ENCODE results near the gene ELMOD3.
"Not testable (repeated sequence)": the region's sequence is repeated elsewhere in the genome, so short reads cannot be mapped to it uniquely, and the experiment has no call there.

ELMOD3 gene

DNA sequence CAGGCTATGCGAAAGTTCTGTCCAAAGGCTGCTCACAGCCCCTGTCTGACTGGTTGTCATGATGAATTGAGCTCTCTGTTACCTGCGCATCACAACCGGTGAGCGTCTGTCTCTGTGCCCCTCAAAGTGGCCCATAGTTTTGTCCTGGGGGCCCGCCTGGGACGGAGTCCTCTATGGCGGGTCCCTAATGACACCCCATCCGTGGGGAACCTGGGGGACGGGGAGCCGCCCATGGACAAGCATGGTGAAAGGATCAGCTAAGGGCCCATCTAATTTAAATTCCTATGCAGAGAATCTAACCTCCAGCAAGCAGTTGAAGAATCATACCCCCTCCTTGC lies 473 bp downstream of the ELMOD3 start:
- H3K27ac ChIP-seq: peak overlapping the region; percentile 74; the same call in 1 of the 2 replicates
- TF ChIP-seq, protein P1, sequence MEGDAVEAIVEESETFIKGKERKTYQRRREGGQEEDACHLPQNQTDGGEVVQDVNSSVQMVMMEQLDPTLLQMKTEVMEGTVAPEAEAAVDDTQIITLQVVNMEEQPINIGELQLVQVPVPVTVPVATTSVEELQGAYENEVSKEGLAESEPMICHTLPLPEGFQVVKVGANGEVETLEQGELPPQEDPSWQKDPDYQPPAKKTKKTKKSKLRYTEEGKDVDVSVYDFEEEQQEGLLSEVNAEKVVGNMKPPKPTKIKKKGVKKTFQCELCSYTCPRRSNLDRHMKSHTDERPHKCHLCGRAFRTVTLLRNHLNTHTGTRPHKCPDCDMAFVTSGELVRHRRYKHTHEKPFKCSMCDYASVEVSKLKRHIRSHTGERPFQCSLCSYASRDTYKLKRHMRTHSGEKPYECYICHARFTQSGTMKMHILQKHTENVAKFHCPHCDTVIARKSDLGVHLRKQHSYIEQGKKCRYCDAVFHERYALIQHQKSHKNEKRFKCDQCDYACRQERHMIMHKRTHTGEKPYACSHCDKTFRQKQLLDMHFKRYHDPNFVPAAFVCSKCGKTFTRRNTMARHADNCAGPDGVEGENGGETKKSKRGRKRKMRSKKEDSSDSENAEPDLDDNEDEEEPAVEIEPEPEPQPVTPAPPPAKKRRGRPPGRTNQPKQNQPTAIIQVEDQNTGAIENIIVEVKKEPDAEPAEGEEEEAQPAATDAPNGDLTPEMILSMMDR (conservative IDR thresholded peaks at IDR 0.05): no peak

DNA sequence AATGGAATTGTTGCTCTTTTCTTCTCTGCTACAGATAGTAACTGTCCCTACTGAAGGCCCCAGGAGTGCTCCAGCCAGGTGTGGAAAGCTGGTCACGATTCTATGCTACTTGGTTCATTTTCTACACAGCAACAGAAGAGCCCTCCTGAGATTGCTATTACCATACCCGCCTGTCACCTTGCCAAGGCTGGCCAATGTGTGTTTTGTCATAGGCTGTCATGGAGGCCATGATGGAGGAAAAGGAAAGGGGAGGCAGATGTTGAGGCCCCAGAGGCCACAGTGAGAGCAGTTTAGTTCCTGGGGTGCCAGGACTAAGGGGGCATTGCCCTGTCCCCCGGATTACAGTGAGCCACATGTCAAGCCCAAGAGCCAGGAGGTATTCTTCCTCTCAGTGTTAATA lies 952 bp downstream of the ELMOD3 start:
- TF ChIP-seq, protein P1 (conservative IDR thresholded peaks at IDR 0.05): no peak
- H3K27ac ChIP-seq: peak overlapping the region; percentile 74; the same call in 1 of the 2 replicates

DNA sequence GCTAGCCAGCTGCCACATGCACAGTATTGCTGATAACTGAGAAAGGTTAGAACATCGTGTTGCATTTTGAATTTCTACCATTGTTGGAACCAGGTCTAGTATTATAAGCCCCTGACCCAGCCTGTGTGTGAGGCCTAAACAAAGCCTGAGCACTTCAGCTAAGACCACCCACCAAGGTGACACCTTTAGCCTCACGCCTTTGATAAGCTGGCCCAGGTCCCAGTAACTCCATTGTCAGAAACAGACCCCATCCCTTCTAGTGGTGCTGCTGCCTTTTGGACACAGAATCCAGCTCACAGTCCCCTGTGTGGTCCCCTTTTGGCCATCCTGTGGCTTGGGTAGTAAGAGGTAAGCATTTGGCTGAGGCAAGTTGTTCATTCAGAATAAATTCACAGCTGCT lies 1.6 kb downstream of the ELMOD3 start:
- TF ChIP-seq, protein P1 (conservative IDR thresholded peaks at IDR 0.05): no peak
- H3K27ac ChIP-seq: no peak overlapping the region

DNA sequence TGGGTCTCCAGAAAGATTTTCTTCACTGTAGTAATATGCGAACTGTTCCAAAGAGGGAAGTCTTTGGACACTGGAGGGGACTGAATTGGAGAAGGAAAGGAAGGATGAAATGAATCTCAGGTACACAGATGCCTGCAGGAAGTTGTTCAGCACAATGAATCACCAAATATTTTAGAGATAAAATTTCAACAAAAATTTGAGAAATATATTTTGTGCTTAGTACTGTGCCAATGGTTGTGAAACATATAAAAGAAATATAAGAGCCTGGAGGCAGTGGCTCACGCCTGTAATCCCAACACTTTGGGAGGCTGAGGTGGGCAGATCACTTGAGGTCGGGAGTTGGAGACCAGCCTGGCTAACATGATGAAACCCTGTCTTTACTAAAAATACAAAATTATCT lies 3.2 kb downstream of the ELMOD3 start:
- H3K27ac ChIP-seq: no peak overlapping the region
- TF ChIP-seq, protein P1 (conservative IDR thresholded peaks at IDR 0.05): no peak

DNA sequence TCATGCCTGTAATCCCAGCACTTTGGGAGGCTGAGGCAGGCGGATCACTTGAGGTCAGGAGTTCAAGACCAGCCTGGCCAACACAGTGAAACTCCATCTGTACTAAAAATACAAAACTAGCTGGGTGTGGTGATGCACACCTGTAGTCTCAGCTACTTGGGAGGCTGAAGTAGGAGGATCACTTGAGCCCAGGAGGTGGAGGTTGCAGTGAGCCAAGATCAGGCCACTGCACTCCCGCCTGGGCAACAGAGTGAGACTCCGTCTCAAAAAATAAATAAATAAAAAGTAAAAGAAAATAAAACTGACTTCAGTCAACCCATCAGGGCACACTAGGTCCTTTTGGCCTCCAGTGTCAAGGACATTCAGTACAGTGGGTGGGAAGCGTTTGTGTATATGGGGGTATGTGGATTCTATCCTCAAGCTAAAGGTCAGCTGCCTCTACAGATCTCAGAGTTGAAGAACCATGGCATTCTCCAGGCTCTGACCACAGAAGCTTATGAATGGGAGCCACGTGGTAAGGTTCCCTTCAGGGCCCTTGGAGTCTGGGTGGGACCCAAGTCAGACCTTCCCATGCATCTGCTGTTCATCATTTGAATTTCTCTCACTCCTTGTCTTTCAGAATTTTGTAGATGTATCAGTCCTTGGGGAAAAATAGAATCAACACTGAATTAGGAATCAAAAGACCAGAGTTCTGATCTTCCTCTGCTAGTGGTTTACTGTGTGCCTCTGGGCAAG lies 8.3 kb downstream of the ELMOD3 start:
- H3K27ac ChIP-seq: not testable (repeated sequence)

DNA sequence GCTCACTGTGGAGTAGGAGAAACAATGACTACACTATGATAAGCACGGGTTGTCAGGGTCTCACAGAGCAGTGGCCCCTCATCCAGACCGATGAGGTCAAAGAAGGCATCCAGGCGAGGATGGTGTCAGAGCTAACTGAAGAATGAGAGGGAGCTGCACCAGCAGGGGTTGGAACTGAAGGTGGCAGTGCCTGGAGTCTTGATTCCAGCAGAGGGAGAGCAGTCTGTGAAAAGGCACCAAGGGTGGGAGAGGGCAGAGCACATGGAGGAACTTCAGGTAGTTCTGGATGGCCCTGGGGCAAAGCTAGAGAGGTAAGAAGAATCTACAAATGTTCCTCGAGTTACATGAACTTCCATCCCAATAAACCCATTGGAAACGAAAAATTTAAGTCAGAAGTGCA lies 12.6 kb downstream of the ELMOD3 start:
- TF ChIP-seq, protein P1 (conservative IDR thresholded peaks at IDR 0.05): no peak
- no peak overlapping the region for H3K27ac ChIP-seq

DNA sequence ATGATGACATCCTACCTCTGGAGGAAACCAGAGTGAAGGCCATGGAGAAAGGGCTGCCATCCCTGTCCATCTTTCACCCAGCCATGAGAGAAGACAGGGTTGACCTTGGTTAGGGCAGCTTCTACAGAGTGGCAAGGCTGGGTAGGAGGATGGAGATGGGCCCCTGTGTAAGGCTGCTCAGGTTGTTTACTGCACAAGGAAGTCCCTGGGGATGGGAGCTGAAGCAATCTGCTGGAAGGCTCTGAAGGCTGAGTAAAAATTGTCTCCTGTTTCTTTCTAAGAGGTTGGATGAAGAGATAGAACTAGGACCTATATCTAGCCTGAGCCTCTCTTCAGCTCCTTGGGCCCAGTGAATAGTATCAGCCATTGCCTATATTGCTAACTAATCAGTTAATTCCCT lies 14.4 kb downstream of the ELMOD3 start:
- H3K27ac ChIP-seq: peak overlapping the region; percentile 86
- TF ChIP-seq, protein P1 (conservative IDR thresholded peaks at IDR 0.05): no peak

DNA sequence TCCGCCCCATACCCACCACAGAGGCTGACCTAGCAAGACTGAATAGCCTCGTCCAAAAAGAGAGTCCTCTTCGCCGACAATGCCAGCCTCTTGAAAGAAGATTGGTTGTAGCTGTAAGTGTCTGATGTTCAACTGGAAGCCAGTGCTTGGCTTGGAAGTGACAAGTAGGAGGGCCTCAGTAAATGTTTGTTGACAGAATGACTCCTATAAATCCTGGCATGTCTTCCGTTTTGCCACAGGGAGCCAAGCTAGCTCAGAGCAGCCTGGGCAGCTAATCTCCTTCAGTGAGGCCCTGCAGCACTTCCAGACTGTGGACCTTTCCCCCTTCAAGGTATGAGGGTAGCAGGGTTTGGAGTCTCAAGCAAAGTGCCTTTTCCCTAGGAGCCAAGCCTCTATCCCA lies 14.9 kb downstream of the ELMOD3 start:
- TF ChIP-seq, protein P1 (conservative IDR thresholded peaks at IDR 0.05): no peak
- peak overlapping the region; percentile 86 for H3K27ac ChIP-seq
